Endothelial cell of umbilical vein (primary cell): ENCODE data around the gene TIMM17A. TPM values are rescaled to one million over a fixed set of nuclear protein-coding genes. Genes with fewer than 3 reads are reported as not detected.

ENCODE experiments used
- BruUV-seq: library from RNA; stranded (reverse); fragments of 400-500 nt; replicated peaks from 2 replicates; lab custom pipeline; 2021; lab: Mats Ljungman, UMichigan
- CTCF ChIA-PET: fragments of 300-600, 350-600 bp; sonication (Branson Sonifier 250); formaldehyde crosslinking; loops from one replicate; lab custom pipeline; 2021; ENCODE audit warnings: antibody characterized with exemption, inconsistent platforms; lab: Charles Lee
- POLR2A ChIA-PET: fragments of 300-600, 350-600 bp; sonication (Branson Sonifier 250); formaldehyde crosslinking; loops from one replicate; lab custom pipeline; 2021; ENCODE audit warnings: antibody characterized with exemption, inconsistent platforms; lab: Charles Lee
- DNase-seq: peaks from one replicate; pipeline ENCODE4 v3.0.0-alpha.2; 2011; ENCODE audit warnings: low read depth, low spot score
- FAIRE-seq: peaks from 2 replicates; lab custom pipeline; 2011; peaks lifted over from hg19 to GRCh38; lab: Jason Lieb, UNC
- H2AFZ ChIP-seq: 2 replicates; pipeline ENCODE4 v1.6.0; 2012; ENCODE audit warnings: low read depth, low read length, control low read depth, inconsistent platforms
- H3K27ac ChIP-seq: 2 replicates; pipeline ENCODE4 v1.5.1; 2011; ENCODE audit warnings: low read depth, mild to moderate bottlenecking, control low read depth, low read length, moderate library complexity; ENCODE audit not compliant: insufficient read depth
- H3K27me3 ChIP-seq, 2 experiments: 2 replicates each; pipeline versions ENCODE4 v1.6.0 to v1.6.1; 2011; ENCODE audit warnings: low read length in 2 of 2, mixed read lengths in 1 of 2; ENCODE audit not compliant: control insufficient read depth in 2 of 2, insufficient read depth in 2 of 2
- H3K36me3 ChIP-seq, 2 experiments: 2 replicates in 1 of 2; 3 replicates in 1 of 2; pipeline ENCODE4 v1.5.1; 2011; ENCODE audit warnings: low read length in 2 of 2, mild to moderate bottlenecking in 1 of 2, moderate library complexity in 1 of 2; ENCODE audit not compliant: control insufficient read depth in 2 of 2, insufficient read depth in 2 of 2; ENCODE audit errors: extremely low read depth in 1 of 2
- H3K4me1 ChIP-seq: 3 replicates; pipeline ENCODE4 v1.5.1; 2011; ENCODE audit warnings: mild to moderate bottlenecking, low read length; ENCODE audit not compliant: control insufficient read depth, insufficient read depth; ENCODE audit errors: extremely low read depth
- H3K4me2 ChIP-seq: 2 replicates; pipeline ENCODE4 v1.6.1; 2011; ENCODE audit warnings: low read length, control low read depth, mixed read lengths; ENCODE audit not compliant: insufficient read depth
- H3K4me3 ChIP-seq, 3 experiments: fragments of 200-600 bp in 1 of 3; sonication (generic), shearing (Covaris generic) in 1 of 3; replicated peaks in 1 of 3; 2 replicates each; pipeline ENCODE4 v1.5.1; 2011 to 2016; ENCODE audit warnings: control low read depth in 3 of 3, low read length in 3 of 3, mild to moderate bottlenecking in 2 of 3, inconsistent platforms in 1 of 3, low read depth in 1 of 3, moderate library complexity in 1 of 3; ENCODE audit not compliant: insufficient read depth in 1 of 3
- H3K79me2 ChIP-seq: 2 replicates; pipeline ENCODE4 v1.6.0; 2012; ENCODE audit warnings: low read length, inconsistent platforms; ENCODE audit not compliant: control insufficient read depth, insufficient read depth
- H3K9ac ChIP-seq: replicated peaks from 2 replicates; pipeline ENCODE3; 2011; ENCODE audit warnings: low read length, control low read depth; ENCODE audit not compliant: insufficient read depth; ENCODE audit errors: extremely low read depth
- H3K9me1 ChIP-seq: replicated peaks from 3 replicates; pipeline ENCODE4 v1.6.0; 2011; ENCODE audit warnings: mild to moderate bottlenecking, low read length; ENCODE audit not compliant: control insufficient read depth, insufficient read depth; ENCODE audit errors: extremely low read depth
- H3K9me3 ChIP-seq: replicated peaks from 2 replicates; pipeline ENCODE4 v1.5.1; 2012; ENCODE audit warnings: low read length, inconsistent platforms; ENCODE audit not compliant: control insufficient read depth, insufficient read depth
- H4K20me1 ChIP-seq: replicated peaks from 2 replicates; pipeline ENCODE3; 2011; ENCODE audit warnings: mild to moderate bottlenecking, low read length; ENCODE audit not compliant: control insufficient read depth, insufficient read depth; ENCODE audit errors: extremely low read depth
- EZH2 ChIP-seq: IDR thresholded peaks from 2 replicates; pipeline ENCODE4 v1.6.1; 2012; ENCODE audit warnings: borderline replicate concordance, low read depth, mild to moderate bottlenecking, moderate library complexity, low read length, inconsistent platforms; ENCODE audit not compliant: severe bottlenecking
- FOS ChIP-seq: IDR thresholded peaks from 2 replicates; pipeline ENCODE4 v1.6.1; 2011; ENCODE audit warnings: mild to moderate bottlenecking, low read length, moderate library complexity, borderline replicate concordance; ENCODE audit not compliant: insufficient read depth
- GATA2 ChIP-seq: IDR thresholded peaks from 2 replicates; pipeline ENCODE4 v1.7.0; 2011; ENCODE audit warnings: low read depth, mild to moderate bottlenecking, moderate library complexity, mixed read lengths, low read length; ENCODE audit not compliant: insufficient read length, insufficient read depth
- POLR2A ChIP-seq: IDR thresholded peaks from 2 replicates; pipeline ENCODE4 v1.6.1; 2012; ENCODE audit warnings: low read depth, mild to moderate bottlenecking, control low read depth, low read length
- POLR2AphosphoS5 ChIP-seq: IDR thresholded peaks from 2 replicates; pipeline ENCODE4 v1.6.1; 2012; ENCODE audit warnings: low read depth, mild to moderate bottlenecking, control low read depth, low read length, moderate library complexity; ENCODE audit not compliant: insufficient read depth
- dilution Hi-C: fragments of 300-500 bp; cut with MboI; formaldehyde crosslinking; loops from one replicate; pipeline ENCODE4 v1.15.0; 2019; ENCODE audit warnings: low sequenced_read_pairs; ENCODE audit not compliant: extremely low pct_ligation_motif_present
- intact Hi-C: fragments of 100-400 bp; cut with micrococcal nuclease; formaldehyde crosslinking; loops from one replicate; pipeline ENCODE4 v1.10.0; 2022
- polyA plus RNA-seq, 4 experiments: library from polyadenylated mRNA; depleted of rRNA in 3 of 4; stranded (reverse) in 3 of 4; unstranded in 1 of 4; fragments of >200 nt; gene quantifications; 2 replicates each; pipeline versions ENCODE4 v1.2.1 to v1.2.3, GENCODE V29; 2011 to 2012; ENCODE audit warnings: missing spikeins in 1 of 4
- total RNA-seq: library from RNA; stranded (reverse); gene quantifications from 2 replicates; pipeline ENCODE4 v1.2.3, GENCODE V29; 2021

Gene TIMM17A
- total and polyA plus RNA-seq, 2 donors (not counting 3 experiments of a cell fraction or from before 2014, with no cell fraction given) = 57.9 to 105 TPM

GRCh38 chr1:201968202-201968925 is 13.1 kb downstream of the TIMM17A start:
- BruUV-seq = no TSS peak
- H3K27me3 ChIP-seq = no peaks in the 10 kb centered on the region
- no peaks in the 10 kb centered on the region for H3K9me1 ChIP-seq
- H2AFZ ChIP-seq = no peak overlapping the region
- H3K9me3 ChIP-seq = no peaks in the 10 kb centered on the region
- no peak for TF ChIP-seq POLR2A
- no peak for TF ChIP-seq EZH2
- no peak for TF ChIP-seq POLR2AphosphoS5
- TF ChIP-seq FOS = no peak
- peaks cover 2% of the 10 kb centered on the region for H3K79me2 ChIP-seq
- ChIA-PET POLR2A (no interaction called here), CTCF (interaction anchor here (1.1 to 15.9 kb wide), 3 partner anchors 13 to 90 kb away, joined by 4 to 577 read pairs (median 12); partner anchors contain the start of gene RNPEP)
- DNase-seq = no peak
- H4K20me1 ChIP-seq = no peaks in the 10 kb centered on the region
- intact Hi-C loops = no loop called here
- no peak overlapping the region for H3K27ac ChIP-seq
- H3K4me3 ChIP-seq = no peak overlapping the region
- dilution Hi-C loops = no loop called here
- H3K9ac ChIP-seq = no peak overlapping the region
- FAIRE-seq = no peak
- no peak overlapping the region for H3K4me2 ChIP-seq
- peaks cover 16 to 21% of the 10 kb centered on the region in 2 experiments for H3K36me3 ChIP-seq
- H3K4me1 ChIP-seq = no peaks in the 10 kb centered on the region

GRCh38 chr1:201970334-201971159 is 15.2 kb downstream of the TIMM17A start:
- CTCF ChIA-PET = interaction anchor here (4.7 to 15.9 kb wide), 2 partner anchors 75 to 91 kb away, joined by 99 to 577 read pairs; no protein-coding TSS in a partner anchor

More at GRCh38 chr1:201970334-201971159, 15.2 kb downstream of the TIMM17A start:
- BruUV-seq = no TSS peak
- Histone ChIP-seq H2AFZ (no peak overlapping the region), H3K4me3 (no peak overlapping the region), H3K4me2 (no peak overlapping the region), H3K4me1 (no peaks in the 10 kb centered on the region), H3K9ac (no peak overlapping the region), H3K27me3 (no peaks in the 10 kb centered on the region), H3K9me1 (no peaks in the 10 kb centered on the region), H3K27ac (no peak overlapping the region), H4K20me1 (no peaks in the 10 kb centered on the region), H3K9me3 (no peaks in the 10 kb centered on the region), H3K36me3 (peaks cover 12 to 18% of the 10 kb centered on the region in 2 experiments), H3K79me2 (peaks cover 2% of the 10 kb centered on the region)
- intact Hi-C loops = no loop called here
- dilution Hi-C loops = no loop called here
- POLR2A ChIA-PET = interaction anchor here (1.5 kb wide), 1 partner anchor 75 kb away, joined by 3 read pairs; no protein-coding TSS in a partner anchor
- DNase-seq (peak; percentile 27), FAIRE-seq (no peak)
- TF ChIP-seq GATA2 (no peak), FOS (no peak)
